ENCODE data around the gene MAGI2.
"Not testable (repeated sequence)": the region's sequence is repeated elsewhere in the genome, so short reads cannot be mapped to it uniquely, and the experiment has no call there.

The MAGI2 gene

DNA sequence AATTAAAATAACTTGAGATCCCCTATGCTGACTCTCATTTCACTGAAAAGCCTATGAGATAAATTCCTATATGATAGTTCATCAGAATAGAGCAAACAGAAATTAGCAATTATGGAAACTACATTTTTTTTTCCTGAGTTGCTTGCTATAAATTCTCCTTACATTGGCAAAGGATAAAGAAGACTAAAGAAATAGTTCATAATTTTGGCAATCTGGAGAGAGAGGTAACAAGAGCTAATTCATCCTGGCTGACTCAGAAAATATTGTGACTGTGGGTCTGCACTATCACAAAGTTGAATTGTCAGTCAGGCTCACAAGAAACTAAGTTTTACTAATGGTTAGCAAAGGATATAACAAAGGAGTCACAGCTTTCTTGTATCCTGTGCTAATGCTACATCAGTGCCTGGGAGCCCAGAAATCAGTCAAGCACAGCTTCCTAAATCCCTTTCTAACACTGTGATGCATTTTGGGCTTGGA, 483.0 kb downstream of the MAGI2 start:
- DNase-seq (ENCODE audit: extremely low read depth, low read depth): no peak
- TF ChIP-seq, protein P1, sequence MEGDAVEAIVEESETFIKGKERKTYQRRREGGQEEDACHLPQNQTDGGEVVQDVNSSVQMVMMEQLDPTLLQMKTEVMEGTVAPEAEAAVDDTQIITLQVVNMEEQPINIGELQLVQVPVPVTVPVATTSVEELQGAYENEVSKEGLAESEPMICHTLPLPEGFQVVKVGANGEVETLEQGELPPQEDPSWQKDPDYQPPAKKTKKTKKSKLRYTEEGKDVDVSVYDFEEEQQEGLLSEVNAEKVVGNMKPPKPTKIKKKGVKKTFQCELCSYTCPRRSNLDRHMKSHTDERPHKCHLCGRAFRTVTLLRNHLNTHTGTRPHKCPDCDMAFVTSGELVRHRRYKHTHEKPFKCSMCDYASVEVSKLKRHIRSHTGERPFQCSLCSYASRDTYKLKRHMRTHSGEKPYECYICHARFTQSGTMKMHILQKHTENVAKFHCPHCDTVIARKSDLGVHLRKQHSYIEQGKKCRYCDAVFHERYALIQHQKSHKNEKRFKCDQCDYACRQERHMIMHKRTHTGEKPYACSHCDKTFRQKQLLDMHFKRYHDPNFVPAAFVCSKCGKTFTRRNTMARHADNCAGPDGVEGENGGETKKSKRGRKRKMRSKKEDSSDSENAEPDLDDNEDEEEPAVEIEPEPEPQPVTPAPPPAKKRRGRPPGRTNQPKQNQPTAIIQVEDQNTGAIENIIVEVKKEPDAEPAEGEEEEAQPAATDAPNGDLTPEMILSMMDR (IDR thresholded peaks at IDR 0.05; ENCODE audit: low read depth, low read length): no peak

DNA sequence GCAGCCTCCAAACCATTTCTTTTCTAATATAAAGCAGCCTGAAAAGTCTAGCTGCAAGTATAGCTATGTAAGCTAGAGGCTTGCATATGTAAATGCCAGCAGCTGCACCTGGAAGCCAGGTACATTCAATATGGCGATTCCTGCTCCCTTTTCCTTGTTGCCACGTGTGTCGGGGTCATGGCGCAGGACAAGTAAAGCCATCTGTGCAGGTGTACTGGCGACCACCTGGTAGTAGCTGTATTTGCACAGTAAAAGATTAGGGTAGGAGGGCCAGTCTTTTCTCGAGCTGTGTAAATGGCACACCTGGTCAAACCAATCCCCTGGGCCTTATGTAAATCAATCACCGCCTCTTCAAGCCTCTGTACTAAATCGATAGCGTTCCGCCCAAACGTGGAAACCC, 484.5 kb downstream of the MAGI2 start:
- DNase-seq (ENCODE audit: extremely low read depth, low read depth): no peak
- TF ChIP-seq, protein P1 (IDR thresholded peaks at IDR 0.05; ENCODE audit: low read depth, low read length): no peak

DNA sequence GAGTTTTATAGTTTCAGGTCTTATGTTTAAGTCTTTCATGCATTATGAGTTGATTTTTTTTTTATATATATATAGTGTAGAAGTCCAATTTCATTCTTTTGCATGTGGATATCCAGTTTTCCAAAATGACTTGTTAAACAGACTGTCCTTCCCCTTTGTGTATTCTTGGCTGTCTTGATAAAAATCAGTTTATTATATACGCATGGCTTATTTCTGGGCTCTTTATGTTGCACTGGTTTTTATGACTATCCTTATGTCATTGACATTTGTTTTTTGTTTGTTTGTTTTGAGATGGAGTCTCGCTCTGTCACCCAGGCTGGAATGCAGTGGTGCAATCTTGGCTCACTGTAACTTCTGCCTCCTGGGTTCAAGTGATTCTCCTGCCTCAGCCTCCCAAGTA, 485.9 kb downstream of the MAGI2 start:
- DNase-seq (ENCODE audit: extremely low read depth, low read depth): not testable (repeated sequence)

DNA sequence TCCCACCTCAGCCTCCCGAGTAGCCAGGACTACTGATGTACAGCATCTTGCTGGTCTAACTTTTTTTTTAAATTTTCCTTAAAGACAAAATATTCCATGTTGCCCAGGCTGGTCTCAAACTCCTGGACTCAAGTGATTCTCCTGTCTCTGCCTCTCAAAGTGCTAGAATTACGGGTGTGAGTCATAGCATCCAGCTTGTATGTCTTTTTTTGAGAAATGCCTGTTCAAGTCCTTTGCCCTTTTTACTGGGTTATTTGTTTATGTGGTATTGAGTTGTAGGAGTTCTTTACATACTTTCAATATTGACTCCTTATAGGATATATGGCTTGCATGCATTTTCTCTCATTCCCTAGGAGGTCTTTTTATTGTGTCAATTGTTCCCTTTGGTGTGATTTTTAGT, 486.4 kb downstream of the MAGI2 start:
- TF ChIP-seq, protein P1 (IDR thresholded peaks at IDR 0.05; ENCODE audit: low read depth, low read length): no peak
- DNase-seq (ENCODE audit: extremely low read depth, low read depth): no peak

DNA sequence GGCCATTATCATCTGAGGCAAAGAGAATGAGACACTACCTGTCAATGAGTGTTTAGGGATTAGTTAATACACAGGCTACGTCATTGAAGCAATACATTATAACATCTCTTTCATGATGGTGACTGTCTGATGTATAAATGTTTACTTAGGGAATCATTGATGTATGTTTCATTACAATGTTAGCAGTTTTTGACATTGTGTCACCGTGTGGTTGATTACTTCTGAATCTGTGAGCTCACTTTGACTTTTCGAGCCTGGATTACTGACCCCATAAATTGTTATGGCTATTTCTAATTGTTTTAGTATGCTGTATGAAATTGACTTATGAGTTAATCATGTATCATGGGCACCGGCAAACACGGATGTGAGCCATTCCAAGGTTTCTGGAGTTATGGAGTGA, 494.0 kb downstream of the MAGI2 start:
- TF ChIP-seq, protein P1 (IDR thresholded peaks at IDR 0.05; ENCODE audit: low read depth, low read length): no peak
- no peak for DNase-seq (ENCODE audit: extremely low read depth, low read depth)

DNA sequence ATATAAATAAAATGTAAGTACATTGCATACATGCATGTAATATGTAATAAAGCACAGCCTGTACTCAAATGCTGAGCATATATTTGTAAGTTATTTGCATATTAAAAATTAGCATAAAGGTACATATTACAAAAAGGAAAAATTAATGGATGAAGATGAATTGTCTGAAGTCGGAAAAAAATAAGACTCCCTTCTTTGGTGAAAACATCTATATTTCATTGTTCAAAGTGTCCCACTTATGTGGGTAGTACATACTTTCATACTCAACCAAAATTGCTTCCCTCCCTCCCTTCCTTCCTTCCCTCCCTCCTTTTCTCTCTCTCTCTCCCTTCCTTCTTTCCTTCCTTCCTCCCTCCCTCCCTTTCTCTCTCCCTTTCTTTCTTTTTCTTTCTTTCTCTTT, 498.1 kb downstream of the MAGI2 start:
- TF ChIP-seq, protein P1 (IDR thresholded peaks at IDR 0.05; ENCODE audit: low read depth, low read length): no peak
- DNase-seq (ENCODE audit: extremely low read depth, low read depth): no peak

DNA sequence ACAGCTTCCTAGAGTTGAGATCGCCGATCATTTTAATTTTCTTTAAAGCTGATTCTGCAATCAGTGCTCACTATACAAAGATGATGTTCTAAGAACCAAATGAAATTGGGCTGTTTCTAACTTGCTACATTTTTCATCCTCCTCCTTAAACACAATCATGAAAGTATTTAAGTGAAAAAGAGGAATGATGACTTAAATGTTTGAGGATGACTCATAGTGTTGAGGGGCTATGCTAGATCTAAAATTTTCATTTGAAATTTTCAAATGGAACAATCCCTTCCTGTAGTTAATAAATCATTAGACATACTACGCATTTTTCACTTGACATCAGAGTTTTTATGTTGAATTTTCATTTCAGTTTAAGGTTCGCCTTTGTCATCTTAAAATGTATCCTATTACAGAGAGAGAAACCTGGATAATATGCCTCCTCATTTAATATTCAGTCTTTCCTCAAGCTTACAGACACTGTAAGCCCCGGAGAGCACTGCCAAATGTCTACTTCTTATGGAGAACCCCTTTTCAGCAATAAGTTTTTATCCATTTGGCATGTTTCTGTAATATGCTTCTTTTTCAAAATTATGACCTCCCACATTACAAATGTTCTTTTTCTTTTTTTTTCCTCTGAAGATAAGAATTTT, 499.6 kb downstream of the MAGI2 start:
- DNase-seq (ENCODE audit: extremely low read depth, low read depth): no peak
- TF ChIP-seq, protein P1 (IDR thresholded peaks at IDR 0.05; ENCODE audit: low read depth, low read length): no peak

DNA sequence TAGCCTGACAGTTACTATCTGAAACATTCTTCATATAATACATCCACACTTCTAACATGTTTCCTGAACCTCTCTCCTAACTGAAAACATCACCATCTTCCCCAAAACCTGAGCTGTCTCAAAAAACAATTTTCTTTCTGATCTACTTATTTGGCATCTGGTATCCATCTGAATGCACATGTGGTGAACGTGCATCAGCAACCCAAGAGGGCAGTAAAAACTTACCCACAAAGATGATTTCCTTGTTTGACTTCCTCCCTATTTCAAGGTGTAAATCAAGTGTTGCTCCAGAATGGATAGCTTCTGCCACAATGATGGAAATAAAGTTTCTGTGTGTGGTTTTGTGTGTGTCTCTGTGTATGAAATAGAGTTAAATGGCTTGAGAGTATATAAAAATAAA, 500.4 kb downstream of the MAGI2 start:
- DNase-seq (ENCODE audit: extremely low read depth, low read depth): no peak
- TF ChIP-seq, protein P1 (IDR thresholded peaks at IDR 0.05; ENCODE audit: low read depth, low read length): no peak

Data from AG09319 (cell line).